ENCODE results near the gene MTCL1.

Gene MTCL1

GRCh38 chr18:8745355-8746014 lies 40.1 kb downstream of the MTCL1 start:
- H3K4me3 ChIP-seq (ENCODE audit: low read length in 2 of 2), result peak overlapping the region in 1 of 2 donors; percentile 44
- no peaks in the 10 kb centered on the region for H3K9me3 ChIP-seq (ENCODE audit: control insufficient read depth in 2 of 2, low read length in 2 of 2)
- no peaks in the 10 kb centered on the region for H3K27me3 ChIP-seq (ENCODE audit: control insufficient read depth in 1 of 2, insufficient read depth in 2 of 2, low read length in 2 of 2)
- peak overlapping the region in 1 of 2 donors; percentile 44 for H3K9ac ChIP-seq (ENCODE audit: low read length in 2 of 2)
- H3K4me1 ChIP-seq (ENCODE audit: control insufficient read depth, insufficient read depth, low read length), result peaks cover 87% of the 10 kb centered on the region
- peaks cover 0 to 6% of the 10 kb centered on the region in 2 donors for H3K36me3 ChIP-seq (ENCODE audit: control insufficient read depth in 2 of 2, insufficient read depth in 2 of 2, low read length in 2 of 2)
- peak overlapping the region; percentile 79 for H3K27ac ChIP-seq (ENCODE audit: low read length)

- Histone ChIP-seq H3K27me3 (ENCODE audit: control insufficient read depth in 1 of 2, insufficient read depth in 2 of 2, low read length in 2 of 2) (no peaks in the 10 kb centered on the region), H3K9ac (ENCODE audit: low read length in 2 of 2) (no peak overlapping the region), H3K27ac (ENCODE audit: low read length) (peak overlapping the region; percentile 79), H3K36me3 (ENCODE audit: control insufficient read depth in 2 of 2, insufficient read depth in 2 of 2, low read length in 2 of 2) (peaks cover 0 to 4% of the 10 kb centered on the region in 2 donors), H3K4me1 (ENCODE audit: control insufficient read depth, insufficient read depth, low read length) (peaks cover 87% of the 10 kb centered on the region), H3K4me3 (ENCODE audit: low read length in 2 of 2) (no peak overlapping the region), H3K9me3 (ENCODE audit: control insufficient read depth in 2 of 2, low read length in 2 of 2) (no peaks in the 10 kb centered on the region)
These were observed 42.1 kb downstream of the MTCL1 start for GRCh38 chr18:8747440-8747937.

- Histone ChIP-seq H3K36me3 (ENCODE audit: control insufficient read depth in 2 of 2, insufficient read depth in 2 of 2, low read length in 2 of 2) (peaks cover 0 to 4% of the 10 kb centered on the region in 2 donors), H3K9me3 (ENCODE audit: control insufficient read depth in 2 of 2, low read length in 2 of 2) (no peaks in the 10 kb centered on the region), H3K4me3 (ENCODE audit: low read length in 2 of 2) (no peak overlapping the region), H3K27me3 (ENCODE audit: control insufficient read depth in 1 of 2, insufficient read depth in 2 of 2, low read length in 2 of 2) (no peaks in the 10 kb centered on the region), H3K9ac (ENCODE audit: low read length in 2 of 2) (peak overlapping the region; percentile 20 to 29), H3K4me1 (ENCODE audit: control insufficient read depth, insufficient read depth, low read length) (peaks cover 80% of the 10 kb centered on the region), H3K27ac (ENCODE audit: low read length) (peak overlapping the region; percentile 94)
These were observed 44.1 kb downstream of the MTCL1 start for GRCh38 chr18:8749492-8749891.

- Histone ChIP-seq H3K4me1 (ENCODE audit: control insufficient read depth, insufficient read depth, low read length) (peaks cover 72% of the 10 kb centered on the region), H3K9ac (ENCODE audit: low read length in 2 of 2) (peak overlapping the region in 1 of 2 donors; percentile 67), H3K36me3 (ENCODE audit: control insufficient read depth in 2 of 2, insufficient read depth in 2 of 2, low read length in 2 of 2) (peaks cover 4 to 10% of the 10 kb centered on the region in 2 donors), H3K4me3 (ENCODE audit: low read length in 2 of 2) (peak overlapping the region in 1 of 2 donors; percentile 35), H3K27me3 (ENCODE audit: control insufficient read depth in 1 of 2, insufficient read depth in 2 of 2, low read length in 2 of 2) (no peaks in the 10 kb centered on the region), H3K27ac (ENCODE audit: low read length) (peak overlapping the region; percentile 94), H3K9me3 (ENCODE audit: control insufficient read depth in 2 of 2, low read length in 2 of 2) (no peaks in the 10 kb centered on the region)
These were observed 45.6 kb downstream of the MTCL1 start for GRCh38 chr18:8750954-8751415.

- H3K4me3 ChIP-seq (ENCODE audit: low read length in 2 of 2), result peak overlapping the region in 1 of 2 donors; percentile 36
- peak overlapping the region; percentile 47 to 67 for H3K9ac ChIP-seq (ENCODE audit: low read length in 2 of 2)
These were observed 46.3 kb downstream of the MTCL1 start for GRCh38 chr18:8751692-8752091.

GRCh38 chr18:8752329-8752728 lies 47.0 kb downstream of the MTCL1 start:
- H3K4me1 ChIP-seq (ENCODE audit: control insufficient read depth, insufficient read depth, low read length), result peaks cover 66% of the 10 kb centered on the region

More at GRCh38 chr18:8751692-8752091, 46.3 kb downstream of the MTCL1 start:
- Histone ChIP-seq H3K9me3 (ENCODE audit: control insufficient read depth in 2 of 2, low read length in 2 of 2) (no peaks in the 10 kb centered on the region), H3K36me3 (ENCODE audit: control insufficient read depth in 2 of 2, insufficient read depth in 2 of 2, low read length in 2 of 2) (peaks cover 4 to 10% of the 10 kb centered on the region in 2 donors), H3K4me1 (ENCODE audit: control insufficient read depth, insufficient read depth, low read length) (peaks cover 67% of the 10 kb centered on the region), H3K27me3 (ENCODE audit: control insufficient read depth in 1 of 2, insufficient read depth in 2 of 2, low read length in 2 of 2) (no peaks in the 10 kb centered on the region), H3K27ac (ENCODE audit: low read length) (peak overlapping the region; percentile 94)

GRCh38 chr18:8754995-8755960 lies 49.9 kb downstream of the MTCL1 start:
- H3K27me3 ChIP-seq (ENCODE audit: control insufficient read depth in 1 of 2, insufficient read depth in 2 of 2, low read length in 2 of 2), result no peaks in the 10 kb centered on the region
- H3K27ac ChIP-seq (ENCODE audit: low read length), result peak overlapping the region; percentile 49
- no peaks in the 10 kb centered on the region for H3K9me3 ChIP-seq (ENCODE audit: control insufficient read depth in 2 of 2, low read length in 2 of 2)
- H3K4me3 ChIP-seq (ENCODE audit: low read length in 2 of 2), result no peak overlapping the region
- H3K9ac ChIP-seq (ENCODE audit: low read length in 2 of 2), result no peak overlapping the region
- peaks cover 47% of the 10 kb centered on the region for H3K4me1 ChIP-seq (ENCODE audit: control insufficient read depth, insufficient read depth, low read length)
- peaks cover 4 to 5% of the 10 kb centered on the region in 2 donors for H3K36me3 ChIP-seq (ENCODE audit: control insufficient read depth in 2 of 2, insufficient read depth in 2 of 2, low read length in 2 of 2)

More at GRCh38 chr18:8752329-8752728, 47.0 kb downstream of the MTCL1 start:
- Histone ChIP-seq H3K27me3 (ENCODE audit: control insufficient read depth in 1 of 2, insufficient read depth in 2 of 2, low read length in 2 of 2) (no peaks in the 10 kb centered on the region), H3K9me3 (ENCODE audit: control insufficient read depth in 2 of 2, low read length in 2 of 2) (no peaks in the 10 kb centered on the region), H3K9ac (ENCODE audit: low read length in 2 of 2) (peak overlapping the region in 1 of 2 donors; percentile 67), H3K27ac (ENCODE audit: low read length) (peak overlapping the region; percentile 94), H3K4me3 (ENCODE audit: low read length in 2 of 2) (no peak overlapping the region), H3K36me3 (ENCODE audit: control insufficient read depth in 2 of 2, insufficient read depth in 2 of 2, low read length in 2 of 2) (peaks cover 4 to 10% of the 10 kb centered on the region in 2 donors)

GRCh38 chr18:8756571-8756970 lies 51.2 kb downstream of the MTCL1 start:
- H3K27ac ChIP-seq (ENCODE audit: low read length), result peak overlapping the region; percentile 31
- peaks cover 42% of the 10 kb centered on the region for H3K4me1 ChIP-seq (ENCODE audit: control insufficient read depth, insufficient read depth, low read length)
- H3K9ac ChIP-seq (ENCODE audit: low read length in 2 of 2), result no peak overlapping the region
- H3K27me3 ChIP-seq (ENCODE audit: control insufficient read depth in 1 of 2, insufficient read depth in 2 of 2, low read length in 2 of 2), result no peaks in the 10 kb centered on the region
- no peaks in the 10 kb centered on the region for H3K9me3 ChIP-seq (ENCODE audit: control insufficient read depth in 2 of 2, low read length in 2 of 2)
- H3K36me3 ChIP-seq (ENCODE audit: control insufficient read depth in 2 of 2, insufficient read depth in 2 of 2, low read length in 2 of 2), result peaks cover 4 to 5% of the 10 kb centered on the region in 2 donors
- H3K4me3 ChIP-seq (ENCODE audit: low read length in 2 of 2), result no peak overlapping the region

- Histone ChIP-seq H3K4me1 (ENCODE audit: control insufficient read depth, insufficient read depth, low read length) (peaks cover 43% of the 10 kb centered on the region), H3K9ac (ENCODE audit: low read length in 2 of 2) (no peak overlapping the region), H3K9me3 (ENCODE audit: control insufficient read depth in 2 of 2, low read length in 2 of 2) (no peaks in the 10 kb centered on the region), H3K4me3 (ENCODE audit: low read length in 2 of 2) (no peak overlapping the region), H3K27me3 (ENCODE audit: control insufficient read depth in 1 of 2, insufficient read depth in 2 of 2, low read length in 2 of 2) (no peaks in the 10 kb centered on the region), H3K36me3 (ENCODE audit: control insufficient read depth in 2 of 2, insufficient read depth in 2 of 2, low read length in 2 of 2) (peaks cover 8 to 11% of the 10 kb centered on the region in 2 donors), H3K27ac (ENCODE audit: low read length) (peak overlapping the region; percentile 31)
These were observed 52.1 kb downstream of the MTCL1 start for GRCh38 chr18:8757396-8757997.

GRCh38 chr18:8758466-8758865 lies 53.1 kb downstream of the MTCL1 start:
- H3K36me3 ChIP-seq (ENCODE audit: control insufficient read depth in 2 of 2, insufficient read depth in 2 of 2, low read length in 2 of 2), result peaks cover 14 to 17% of the 10 kb centered on the region in 2 donors
- no peak overlapping the region for H3K27ac ChIP-seq (ENCODE audit: low read length)

More at GRCh38 chr18:8758466-8758865, 53.1 kb downstream of the MTCL1 start:
- H3K9ac ChIP-seq (ENCODE audit: low read length in 2 of 2), result no peak overlapping the region
- no peak overlapping the region for H3K4me3 ChIP-seq (ENCODE audit: low read length in 2 of 2)
- no peaks in the 10 kb centered on the region for H3K9me3 ChIP-seq (ENCODE audit: control insufficient read depth in 2 of 2, low read length in 2 of 2)
- H3K4me1 ChIP-seq (ENCODE audit: control insufficient read depth, insufficient read depth, low read length), result peaks cover 40% of the 10 kb centered on the region
- no peaks in the 10 kb centered on the region for H3K27me3 ChIP-seq (ENCODE audit: control insufficient read depth in 1 of 2, insufficient read depth in 2 of 2, low read length in 2 of 2)
